OCI-LY1 (cell line): ENCODE measurements around the gene MGME1.

Experiments used
- H2AFZ ChIP-seq: fragments of 200-600 bp; sonication (generic), shearing (Covaris generic); 2 replicates; pipeline ENCODE4 v1.6.0; 2014; ENCODE audit warnings: antibody characterized with exemption, mild to moderate bottlenecking, low read length
- H3F3A ChIP-seq: fragments of 200-600 bp; sonication (generic), shearing (Covaris generic); 2 replicates; pipeline ENCODE4 v1.6.0; 2014; ENCODE audit warnings: mild to moderate bottlenecking, antibody characterized with exemption, low read length, moderate library complexity; ENCODE audit not compliant: insufficient read depth
- H3K27ac ChIP-seq: fragments of 200-600 bp; sonication (generic); 2 replicates; pipeline ENCODE4 v1.5.1; 2014; ENCODE audit warnings: low read length, mixed run types, mild to moderate bottlenecking, low read depth; ENCODE audit not compliant: poor library complexity, severe bottlenecking
- H3K27me3 ChIP-seq: fragments of 200-600 bp; sonication (generic); 2 replicates; pipeline ENCODE4 v1.6.0; 2014; ENCODE audit warnings: antibody characterized with exemption, mild to moderate bottlenecking, low read length, moderate library complexity; ENCODE audit not compliant: insufficient read depth
- H3K36me3 ChIP-seq: fragments of 200-600 bp; sonication (generic); 2 replicates; pipeline ENCODE4 v1.6.1; 2014; ENCODE audit warnings: mild to moderate bottlenecking, antibody characterized with exemption, low read length, moderate library complexity, mixed read lengths; ENCODE audit not compliant: insufficient read depth
- H3K4me1 ChIP-seq: fragments of 200-600 bp; sonication (generic); 2 replicates; pipeline ENCODE4 v1.5.1; 2014; ENCODE audit warnings: mild to moderate bottlenecking, low read length, moderate library complexity; ENCODE audit not compliant: insufficient read depth, severe bottlenecking
- H3K4me2 ChIP-seq: fragments of 200-600 bp; sonication (generic), shearing (Covaris generic); 2 replicates; pipeline ENCODE4 v1.6.1; 2014; ENCODE audit warnings: low read length
- H3K4me3 ChIP-seq: fragments of 200-600 bp; sonication (generic); 2 replicates; pipeline ENCODE4 v1.5.1; 2014; ENCODE audit warnings: low read length, low read depth, mild to moderate bottlenecking, mixed read lengths; ENCODE audit not compliant: poor library complexity, severe bottlenecking
- H3K79me2 ChIP-seq: fragments of 200-600 bp; shearing (Covaris generic); 2 replicates; pipeline ENCODE4 v1.6.1; 2016; ENCODE audit warnings: mixed run types, low read length, mixed read lengths; ENCODE audit not compliant: insufficient read depth
- H3K9ac ChIP-seq: fragments of 200-600 bp; sonication (generic), shearing (Covaris generic); 2 replicates; pipeline ENCODE4 v1.6.1; 2014; ENCODE audit warnings: mild to moderate bottlenecking, low read length, mixed read lengths
- H3K9me2 ChIP-seq: fragments of 200-600 bp; sonication (generic), shearing (Covaris generic); 2 replicates; pipeline ENCODE4 v1.6.1; 2014; ENCODE audit warnings: low read depth, mild to moderate bottlenecking, low read length, mixed read lengths
- H3K9me3 ChIP-seq: fragments of 200-600 bp; shearing (Covaris generic); 2 replicates; pipeline ENCODE4 v1.6.1; 2014; ENCODE audit warnings: low read length, mixed read lengths
- H4K20me1 ChIP-seq: fragments of 200-600 bp; sonication (generic), shearing (Covaris generic); 2 replicates; pipeline ENCODE4 v1.6.0; 2016; ENCODE audit warnings: mild to moderate bottlenecking, low read length; ENCODE audit not compliant: insufficient read depth
- CTCF ChIP-seq: fragments of 200-600 bp; sonication (generic), shearing (Covaris generic); IDR thresholded peaks from 2 replicates; pipeline ENCODE4 v1.5.1; 2017; ENCODE audit warnings: mild to moderate bottlenecking, antibody characterized with exemption, low read length, moderate library complexity, mixed read lengths
- EZH2 ChIP-seq: fragments of 200-600 bp; sonication (generic), shearing (Covaris generic); IDR thresholded peaks from 2 replicates; pipeline ENCODE4 v1.8.0; 2017; ENCODE audit warnings: borderline replicate concordance, mixed run types, mild to moderate bottlenecking, antibody characterized with exemption, low read length, moderate library complexity, mixed read lengths

The MGME1 gene

GRCh38 chr20:18011482-18011881 lies 42.7 kb downstream of the MGME1 start:
- no peak overlapping the region for H3K4me3 ChIP-seq
- H3K4me2 ChIP-seq: no peak overlapping the region
- H2AFZ ChIP-seq: no peak overlapping the region
- H3F3A ChIP-seq: no peaks in the 10 kb centered on the region
- H3K27ac ChIP-seq: no peak overlapping the region
- no peak for TF ChIP-seq EZH2
- no peak for TF ChIP-seq CTCF
- H3K9me3 ChIP-seq: no peaks in the 10 kb centered on the region
- H3K9ac ChIP-seq: no peak overlapping the region
- no peaks in the 10 kb centered on the region for H3K4me1 ChIP-seq
- H3K36me3 ChIP-seq: no peaks in the 10 kb centered on the region
- no peaks in the 10 kb centered on the region for H3K9me2 ChIP-seq
- no peaks in the 10 kb centered on the region for H3K79me2 ChIP-seq
- H3K27me3 ChIP-seq: no peaks in the 10 kb centered on the region
- H4K20me1 ChIP-seq: no peaks in the 10 kb centered on the region

- Histone ChIP-seq H3F3A (no peaks in the 10 kb centered on the region), H3K27ac (no peak overlapping the region), H3K79me2 (no peaks in the 10 kb centered on the region), H3K27me3 (no peaks in the 10 kb centered on the region), H3K4me1 (no peaks in the 10 kb centered on the region), H3K36me3 (no peaks in the 10 kb centered on the region), H4K20me1 (no peaks in the 10 kb centered on the region), H3K9me3 (no peaks in the 10 kb centered on the region), H3K4me3 (no peak overlapping the region), H2AFZ (no peak overlapping the region), H3K4me2 (no peak overlapping the region), H3K9ac (no peak overlapping the region), H3K9me2 (no peaks in the 10 kb centered on the region)
- TF ChIP-seq EZH2 (no peak), CTCF (no peak)
These were observed 43.3 kb downstream of the MGME1 start for GRCh38 chr20:18011951-18012645.

GRCh38 chr20:18012901-18013300 lies 44.1 kb downstream of the MGME1 start:
- H3K4me1 ChIP-seq: no peaks in the 10 kb centered on the region
- H3K4me2 ChIP-seq: no peak overlapping the region
- no peaks in the 10 kb centered on the region for H3K79me2 ChIP-seq
- no peaks in the 10 kb centered on the region for H3K9me2 ChIP-seq
- H3K4me3 ChIP-seq: no peak overlapping the region
- no peaks in the 10 kb centered on the region for H3F3A ChIP-seq
- H3K27me3 ChIP-seq: no peaks in the 10 kb centered on the region
- no peaks in the 10 kb centered on the region for H3K9me3 ChIP-seq
- H3K36me3 ChIP-seq: no peaks in the 10 kb centered on the region
- H2AFZ ChIP-seq: no peak overlapping the region
- H4K20me1 ChIP-seq: no peaks in the 10 kb centered on the region
- TF ChIP-seq EZH2: no peak
- TF ChIP-seq CTCF: no peak
- no peak overlapping the region for H3K27ac ChIP-seq
- H3K9ac ChIP-seq: no peak overlapping the region
